MM.1S (cell line): ENCODE data around the gene POC1B.

Experiments used
- CTCF ChIP-seq: fragments of 300-600 bp; sonication (generic); IDR thresholded peaks from 2 replicates; pipeline ENCODE4 v1.5.1; 2016; ENCODE audit warnings: antibody characterized with exemption, low read length, mixed read lengths
- EZH2 ChIP-seq: fragments of 300-600 bp; sonication (generic); optimal IDR thresholded peaks from 2 replicates; pipeline ENCODE3; 2017; ENCODE audit warnings: low read depth, mild to moderate bottlenecking, antibody characterized with exemption, low read length, mixed read lengths
- EZH2phosphoT487 ChIP-seq: fragments of 300-600 bp; sonication (generic); IDR thresholded peaks from 2 replicates; pipeline ENCODE4 v1.6.1; 2018; ENCODE audit warnings: antibody characterized with exemption, low read length

- no peak for TF ChIP-seq CTCF
- no peak for TF ChIP-seq EZH2
- TF ChIP-seq EZH2phosphoT487: no peak
Observed at GRCh38 chr12:89416049-89416792, 109.6 kb downstream of the POC1B start.
